ENCODE measurements around the gene KLHL8. TPM values are rescaled to one million over a fixed set of nuclear protein-coding genes. Genes with fewer than 3 reads are reported as not detected.
"Not testable (repeated sequence)": the region's sequence is repeated elsewhere in the genome, so short reads cannot be mapped to it uniquely, and the experiment has no call there.

The KLHL8 gene
- total RNA-seq, 4 donors from 2014 or later = 6.2 to 11.5 (median 8.3) TPM

DNA sequence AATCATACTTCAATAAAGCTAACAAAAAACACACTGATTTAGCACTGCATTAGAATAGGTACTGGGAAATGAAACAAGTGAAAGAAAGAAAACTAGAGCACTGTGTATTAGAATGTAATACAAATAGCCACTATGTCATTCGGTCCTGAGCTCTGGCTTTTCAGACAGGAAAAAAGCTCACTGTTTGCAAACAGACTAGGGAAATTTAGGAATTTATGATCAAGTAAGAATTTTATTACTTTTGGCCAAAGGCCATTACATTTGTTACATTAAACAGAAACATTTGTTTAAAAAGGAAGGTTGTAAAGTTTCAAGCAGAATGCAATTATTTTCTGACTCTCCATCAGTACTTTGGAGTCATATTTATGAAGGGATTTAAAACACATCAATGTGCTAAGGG lies 68.7 kb downstream of the KLHL8 start:
- 58 to 61% methylated on average over 1 of the region's 1 CpG for WGBS, 2 donors
- no peak overlapping the region for H3K4me3 ChIP-seq (ENCODE audit: low read depth, poor library complexity, severe bottlenecking)
- DNase-seq (ENCODE audit: low spot score in 2 of 2) = no peak
- TF ChIP-seq, protein P1, sequence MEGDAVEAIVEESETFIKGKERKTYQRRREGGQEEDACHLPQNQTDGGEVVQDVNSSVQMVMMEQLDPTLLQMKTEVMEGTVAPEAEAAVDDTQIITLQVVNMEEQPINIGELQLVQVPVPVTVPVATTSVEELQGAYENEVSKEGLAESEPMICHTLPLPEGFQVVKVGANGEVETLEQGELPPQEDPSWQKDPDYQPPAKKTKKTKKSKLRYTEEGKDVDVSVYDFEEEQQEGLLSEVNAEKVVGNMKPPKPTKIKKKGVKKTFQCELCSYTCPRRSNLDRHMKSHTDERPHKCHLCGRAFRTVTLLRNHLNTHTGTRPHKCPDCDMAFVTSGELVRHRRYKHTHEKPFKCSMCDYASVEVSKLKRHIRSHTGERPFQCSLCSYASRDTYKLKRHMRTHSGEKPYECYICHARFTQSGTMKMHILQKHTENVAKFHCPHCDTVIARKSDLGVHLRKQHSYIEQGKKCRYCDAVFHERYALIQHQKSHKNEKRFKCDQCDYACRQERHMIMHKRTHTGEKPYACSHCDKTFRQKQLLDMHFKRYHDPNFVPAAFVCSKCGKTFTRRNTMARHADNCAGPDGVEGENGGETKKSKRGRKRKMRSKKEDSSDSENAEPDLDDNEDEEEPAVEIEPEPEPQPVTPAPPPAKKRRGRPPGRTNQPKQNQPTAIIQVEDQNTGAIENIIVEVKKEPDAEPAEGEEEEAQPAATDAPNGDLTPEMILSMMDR (IDR thresholded peaks at IDR 0.05) = no peak
- TF ChIP-seq POLR2A (IDR thresholded peaks at IDR 0.05) = no peak
- intact Hi-C loops (cut with DNase I; ENCODE audit: low total_unique reads) = loop anchor here (5.0 kb wide), 1 partner anchor 81 kb away; no protein-coding TSS in a partner anchor

GRCh38 chr4:87150498-87151261 lies 69.7 kb downstream of the KLHL8 start:
- 39 to 42% methylated on average over 2 of the region's 2 CpGs for WGBS, 2 donors
- intact Hi-C loops (cut with DNase I; ENCODE audit: low total_unique reads) = loop anchor here (5.0 kb wide), 1 partner anchor 82 kb away; no protein-coding TSS in a partner anchor
- DNase-seq (ENCODE audit: low spot score in 2 of 2) = peak in 1 of 2 donors; percentile 71
- TF ChIP-seq, protein P1 (IDR thresholded peaks at IDR 0.05) = peak in 1 of 3 donors; percentile 13
- no peak for TF ChIP-seq POLR2A (IDR thresholded peaks at IDR 0.05)
- no peak overlapping the region for H3K4me3 ChIP-seq (ENCODE audit: low read depth, poor library complexity, severe bottlenecking)

GRCh38 chr4:87147116-87147515 lies 73.3 kb downstream of the KLHL8 start:
- WGBS, 2 donors = 81 to 87% methylated on average over 3 of the region's 3 CpGs
- TF ChIP-seq, protein P1 (IDR thresholded peaks at IDR 0.05) = no peak
- TF ChIP-seq POLR2A (IDR thresholded peaks at IDR 0.05) = no peak
- intact Hi-C loops (cut with DNase I; ENCODE audit: low total_unique reads) = no loop called here
- H3K4me3 ChIP-seq (ENCODE audit: low read depth, poor library complexity, severe bottlenecking) = no peak overlapping the region
- DNase-seq (ENCODE audit: low spot score in 2 of 2) = no peak

DNA sequence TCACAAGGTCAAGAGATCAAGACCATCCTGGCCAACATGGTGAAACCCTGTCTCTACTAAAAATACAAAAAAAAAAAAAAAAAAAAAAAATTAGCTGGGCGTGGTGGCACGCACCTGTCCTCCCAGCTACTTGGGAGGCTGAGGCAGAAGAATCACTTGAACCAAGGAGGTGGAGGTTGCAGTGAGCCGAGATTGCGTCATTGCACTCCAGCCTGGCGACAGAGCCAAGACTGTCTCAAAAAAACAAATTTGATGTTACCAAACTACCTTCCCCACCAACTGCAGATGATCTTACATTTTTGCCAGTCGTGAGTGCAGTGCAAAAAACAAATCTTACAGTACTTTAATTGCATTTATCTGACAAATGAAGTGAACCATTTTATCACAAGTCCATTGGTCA lies 74.5 kb downstream of the KLHL8 start:
- DNase-seq (ENCODE audit: low spot score in 2 of 2); H3K4me3 ChIP-seq (ENCODE audit: low read depth, poor library complexity, severe bottlenecking); intact Hi-C loops (cut with DNase I; ENCODE audit: low total_unique reads): not testable (repeated sequence)
- 85 to 96% methylated on average over 6 of the region's 6 CpGs for WGBS, 2 donors

GRCh38 chr4:87144356-87144755 lies 76.1 kb downstream of the KLHL8 start:
- 81 to 84% methylated on average over 2 of the region's 2 CpGs for WGBS, 2 donors

DNA sequence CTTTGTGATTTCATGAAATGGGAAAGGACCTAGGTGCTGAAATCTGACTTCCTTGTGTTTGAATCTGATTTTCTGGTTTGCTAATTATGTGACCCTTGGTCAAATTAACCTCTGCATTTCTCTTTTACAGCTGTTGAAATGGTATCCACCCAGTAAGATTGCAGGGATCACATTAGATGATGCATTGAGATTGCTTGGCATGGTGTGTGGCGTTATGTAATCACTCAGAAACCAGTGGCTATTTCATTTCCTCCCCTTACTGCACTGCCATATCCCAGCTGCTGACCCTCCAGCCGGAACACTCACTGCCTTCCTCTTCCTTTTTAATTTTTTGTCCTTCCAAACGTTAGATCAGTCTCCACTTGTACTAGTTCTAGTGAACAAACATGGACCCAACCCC lies 79.0 kb downstream of the KLHL8 start:
- intact Hi-C loops (cut with DNase I; ENCODE audit: low total_unique reads) = no loop called here
- no peak for DNase-seq (ENCODE audit: low spot score in 2 of 2)
- 59 to 79% methylated on average over 3 of the region's 3 CpGs for WGBS, 2 donors
- no peak overlapping the region for H3K4me3 ChIP-seq (ENCODE audit: low read depth, poor library complexity, severe bottlenecking)
- TF ChIP-seq, protein P1 (IDR thresholded peaks at IDR 0.05) = no peak
- no peak for TF ChIP-seq POLR2A (IDR thresholded peaks at IDR 0.05)

More at GRCh38 chr4:87144356-87144755, 76.1 kb downstream of the KLHL8 start:
- intact Hi-C loops (cut with DNase I; ENCODE audit: low total_unique reads) = no loop called here
- no peak overlapping the region for H3K4me3 ChIP-seq (ENCODE audit: low read depth, poor library complexity, severe bottlenecking)
- TF ChIP-seq, protein P1 (IDR thresholded peaks at IDR 0.05) = no peak
- TF ChIP-seq POLR2A (IDR thresholded peaks at IDR 0.05) = no peak
- DNase-seq (ENCODE audit: low spot score in 2 of 2) = no peak
